Hematopoietic multipotent progenitor cell treated with erythropoietin and hydrocortisone succinate and interleukin-3 and kit ligand, for 4 days (in vitro differentiated cells): ENCODE data around the gene CARD6.
A peak's percentile ranks its signal among the peaks of the same experiment; 100 is the strongest.
"Not testable (repeated sequence)": the region's sequence is repeated elsewhere in the genome, so short reads cannot be mapped to it uniquely, and the experiment has no call there.

Source experiments
- DNase-seq: peaks from one replicate; pipeline ENCODE4 v3.0.0-alpha.2; 2015

The CARD6 gene

DNA sequence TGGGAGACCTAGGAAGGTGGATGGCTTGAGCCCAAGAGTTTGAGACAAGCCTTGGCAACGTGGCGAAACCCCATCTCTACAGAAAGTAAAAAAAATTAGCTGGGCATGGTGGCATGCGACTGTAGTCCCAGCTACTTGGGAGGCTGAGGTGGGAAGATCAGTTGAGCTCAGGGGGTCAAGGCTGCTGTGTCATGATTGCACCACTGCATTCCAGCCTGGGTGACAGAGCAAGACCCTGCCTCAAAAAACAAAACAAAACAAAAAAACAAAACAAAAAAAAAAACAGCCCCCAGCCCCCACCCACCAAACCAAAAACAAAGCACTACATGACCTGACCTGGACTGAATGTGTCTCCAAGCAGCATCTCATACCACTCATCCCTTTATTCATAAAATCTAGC is 34.8 kb downstream of the CARD6 start:
- no peak for DNase-seq

DNA sequence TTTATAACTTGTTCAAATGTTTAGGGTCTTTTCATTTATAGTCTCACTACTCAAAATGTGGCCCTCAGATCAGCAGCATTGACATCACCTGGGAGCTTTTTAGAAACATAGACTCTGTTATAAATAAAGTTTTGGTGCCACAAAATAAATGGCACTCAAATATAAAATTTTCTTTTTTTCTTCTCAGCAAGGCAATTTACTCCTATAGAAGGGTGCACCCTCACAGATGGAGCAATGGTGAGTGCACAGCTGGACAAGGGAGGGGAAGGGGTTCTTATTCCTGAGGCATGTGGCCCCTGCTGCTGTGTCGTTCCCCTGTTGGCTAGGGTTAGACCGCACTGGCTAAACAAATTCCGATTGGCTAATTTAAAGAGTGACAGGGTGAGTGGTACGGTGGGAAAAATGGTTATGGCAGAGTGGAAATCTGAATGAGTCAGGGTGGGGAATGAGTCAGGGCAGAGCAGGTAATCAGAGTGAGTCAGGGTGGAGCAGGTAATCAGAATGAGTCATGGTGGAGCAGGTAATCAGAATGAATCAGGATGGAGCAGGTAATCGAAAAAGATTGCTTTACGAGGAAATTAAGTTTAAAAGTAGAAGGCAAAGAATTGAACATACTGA is 36.3 kb downstream of the CARD6 start:
- no peak for DNase-seq

DNA sequence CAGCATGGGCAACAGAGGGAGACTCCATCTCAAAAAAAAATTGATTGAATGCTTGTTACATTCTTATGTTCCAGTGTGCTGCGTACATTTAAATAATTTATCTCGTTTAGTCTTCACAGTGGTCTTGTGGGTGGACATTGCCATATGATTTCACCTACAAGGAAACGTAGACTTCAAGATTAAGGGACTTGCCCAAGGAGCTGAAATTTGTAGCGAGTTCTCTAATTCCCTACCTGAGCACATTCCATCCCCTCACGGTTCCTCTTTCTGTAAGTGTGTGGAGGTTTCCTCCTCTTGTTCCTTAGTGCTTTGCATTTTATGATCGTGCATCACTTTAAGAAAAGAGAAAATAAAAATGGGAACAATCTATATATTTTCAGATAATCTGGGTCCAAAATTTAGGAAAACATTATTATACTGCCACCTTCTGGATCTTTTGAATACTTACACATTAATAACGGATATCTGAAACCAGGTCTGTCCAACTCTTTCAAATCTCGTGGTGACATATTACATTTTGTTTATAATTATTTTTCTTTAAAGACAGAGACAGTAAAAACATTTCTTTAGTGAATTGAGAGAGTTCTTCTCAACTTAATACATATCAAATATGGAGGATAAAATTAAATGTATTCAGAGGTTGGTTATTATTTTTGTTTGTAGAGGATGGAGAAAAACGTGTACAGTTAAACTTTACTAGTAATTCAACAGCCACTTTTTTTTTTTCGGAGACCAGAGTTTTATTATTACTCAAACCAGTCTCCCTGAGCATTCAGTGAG is 38.2 kb downstream of the CARD6 start:
- DNase-seq: peak; percentile 68

DNA sequence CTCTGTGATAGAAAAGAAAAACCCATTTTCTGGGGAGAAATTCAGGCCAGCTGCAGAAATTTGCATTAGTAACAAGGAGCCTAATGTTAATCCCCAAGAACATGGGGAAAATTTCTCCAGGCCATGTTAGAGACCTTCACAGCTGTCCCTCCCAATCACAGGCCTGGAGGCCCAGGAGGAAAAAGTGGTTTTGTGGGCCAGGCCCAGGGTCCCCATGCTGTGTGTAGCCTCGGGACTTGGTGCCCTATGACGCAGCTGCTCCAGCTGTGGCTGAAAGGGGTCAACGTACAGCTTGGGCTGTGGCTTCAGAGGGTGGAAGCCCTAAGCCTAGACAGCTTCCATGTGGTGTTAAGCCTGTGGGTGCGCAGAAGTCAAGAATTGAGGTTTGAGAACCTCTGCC is 41.1 kb downstream of the CARD6 start:
- no peak for DNase-seq

DNA sequence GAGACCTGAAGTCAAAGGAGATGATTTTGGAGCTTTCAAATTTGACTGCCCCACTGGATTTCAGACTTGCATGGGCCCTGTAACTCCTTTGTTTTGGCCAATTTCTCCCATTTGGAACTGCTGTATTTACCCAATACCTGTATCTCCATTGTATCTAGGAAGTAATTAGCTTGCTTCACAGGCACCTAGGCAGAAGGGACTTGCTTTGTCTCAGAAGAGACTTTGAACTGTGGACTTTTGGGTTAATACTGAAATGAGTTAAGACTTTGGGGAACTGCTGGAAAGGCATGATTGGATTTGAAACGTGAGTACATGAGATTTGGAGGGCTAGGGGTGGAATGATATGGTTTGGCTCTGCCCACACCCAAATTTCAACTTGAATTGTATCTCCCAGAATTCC is 41.9 kb downstream of the CARD6 start:
- DNase-seq: not testable (repeated sequence)

DNA sequence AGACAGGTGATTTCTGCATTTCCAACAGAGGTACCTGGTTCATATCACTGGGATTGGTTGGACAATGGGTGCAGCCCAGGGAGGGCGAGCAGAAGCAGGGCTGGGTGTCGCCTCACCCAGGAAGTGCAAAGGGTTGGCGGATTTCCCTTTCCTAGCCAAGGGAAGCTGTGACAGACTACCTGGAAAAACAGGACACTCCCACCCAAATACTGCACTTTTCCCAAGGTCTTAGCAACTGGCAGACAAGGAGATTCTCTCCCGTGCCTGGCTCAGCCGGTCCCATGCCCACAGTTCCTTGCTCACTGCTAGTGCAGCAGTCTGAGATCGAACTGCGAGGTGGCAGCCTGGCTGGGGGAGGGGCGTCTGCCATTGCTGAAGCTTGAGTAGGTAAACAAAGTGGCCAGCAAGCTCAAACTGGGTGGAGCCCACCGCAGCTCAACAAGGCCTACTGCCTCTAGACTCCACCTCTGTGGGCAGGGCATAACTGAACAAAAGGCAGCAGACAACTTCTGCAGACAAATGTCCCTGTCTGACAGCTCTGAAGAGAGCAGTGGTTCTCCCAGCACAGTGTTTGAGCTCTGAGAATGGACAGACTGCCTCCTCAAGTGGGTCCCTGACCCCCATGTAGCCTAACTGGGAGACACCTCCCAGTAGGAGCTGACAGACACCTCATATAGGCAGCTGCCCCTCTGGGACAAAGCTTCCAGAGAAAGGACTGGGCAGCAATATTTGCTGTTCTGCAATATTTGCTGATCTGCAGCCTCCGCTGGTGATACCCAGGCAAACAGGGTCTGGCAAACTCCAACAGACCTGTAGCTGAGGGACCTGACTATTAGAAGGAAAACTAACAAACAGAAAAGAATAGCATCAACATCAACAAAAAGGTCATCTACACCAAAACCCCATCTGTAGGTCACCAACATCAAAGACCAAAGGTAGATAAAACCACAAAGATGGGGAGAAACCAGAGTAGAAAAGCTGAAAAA is 54.6 kb downstream of the CARD6 start:
- not testable (repeated sequence) for DNase-seq

DNA sequence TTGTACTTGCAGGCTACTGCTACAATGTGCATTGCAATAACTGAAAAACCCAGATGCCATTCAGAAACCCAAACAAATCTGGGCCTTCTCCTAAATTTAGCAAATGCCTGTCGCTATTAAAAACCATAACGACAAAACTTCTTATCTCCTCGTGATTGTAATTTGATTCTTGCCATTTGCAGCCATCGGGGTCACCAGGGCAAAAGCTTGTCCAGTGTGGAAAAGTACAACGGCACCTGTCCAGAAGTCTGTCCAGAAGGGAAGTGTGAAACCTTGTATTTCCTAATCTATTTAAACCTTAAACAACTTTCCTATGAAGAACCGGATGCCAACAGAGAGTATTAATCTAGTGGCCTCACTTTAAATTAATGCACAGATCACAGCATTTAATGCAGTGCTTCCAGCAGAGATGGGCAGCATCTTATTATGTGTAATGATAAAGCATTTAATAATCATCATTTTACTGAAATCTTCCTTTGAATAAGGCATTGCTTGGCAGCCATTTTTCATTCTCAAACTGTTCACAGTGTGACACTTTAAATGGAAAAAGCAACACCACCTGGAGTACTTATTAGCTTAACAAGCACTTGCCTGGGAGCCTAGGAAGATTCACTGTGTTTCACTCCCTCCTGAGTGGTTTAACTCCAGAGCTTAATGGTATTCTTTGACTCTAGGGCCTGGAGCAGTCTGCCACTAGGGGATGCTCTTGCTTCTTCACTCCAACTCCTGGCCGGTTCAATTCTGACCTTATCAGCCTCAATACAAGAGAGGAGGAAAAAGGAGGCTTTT is 63.2 kb downstream of the CARD6 start:
- DNase-seq: peak; percentile 83

DNA sequence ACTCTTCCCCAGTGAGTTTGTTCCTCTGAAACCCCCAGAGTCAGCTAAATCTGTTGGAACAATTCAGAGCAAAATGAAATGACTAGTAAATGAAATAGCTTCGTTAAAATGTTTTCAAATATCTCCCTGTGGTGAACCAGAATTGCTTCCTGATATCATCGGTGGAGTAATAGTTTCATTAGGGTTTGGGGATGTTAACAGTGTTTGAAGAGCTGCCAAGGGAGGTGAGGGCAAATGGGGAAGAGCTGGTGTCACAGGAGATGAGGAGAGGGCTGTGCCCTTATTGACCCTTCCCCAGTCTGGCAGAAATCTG is 63.8 kb downstream of the CARD6 start:
- DNase-seq: no peak

DNA sequence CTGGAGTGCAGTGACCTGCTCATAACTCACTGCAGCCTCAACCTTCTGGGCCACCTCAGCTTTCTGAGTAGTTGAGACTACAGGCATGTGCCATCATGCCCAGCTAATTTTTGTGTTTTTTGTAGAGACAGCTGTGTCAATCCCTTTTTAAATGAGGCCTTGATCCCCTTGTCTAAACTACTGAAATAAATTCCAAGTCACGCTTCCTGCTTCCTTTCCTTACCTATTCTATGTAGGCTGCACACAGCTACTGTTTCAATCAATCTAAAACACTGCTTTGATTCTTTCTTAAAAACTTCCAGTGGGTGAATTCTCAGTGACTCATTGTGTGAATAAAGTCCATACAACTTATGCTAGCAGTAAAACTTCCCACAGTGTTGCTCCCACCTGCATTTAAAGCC is 65.2 kb downstream of the CARD6 start:
- DNase-seq: no peak

DNA sequence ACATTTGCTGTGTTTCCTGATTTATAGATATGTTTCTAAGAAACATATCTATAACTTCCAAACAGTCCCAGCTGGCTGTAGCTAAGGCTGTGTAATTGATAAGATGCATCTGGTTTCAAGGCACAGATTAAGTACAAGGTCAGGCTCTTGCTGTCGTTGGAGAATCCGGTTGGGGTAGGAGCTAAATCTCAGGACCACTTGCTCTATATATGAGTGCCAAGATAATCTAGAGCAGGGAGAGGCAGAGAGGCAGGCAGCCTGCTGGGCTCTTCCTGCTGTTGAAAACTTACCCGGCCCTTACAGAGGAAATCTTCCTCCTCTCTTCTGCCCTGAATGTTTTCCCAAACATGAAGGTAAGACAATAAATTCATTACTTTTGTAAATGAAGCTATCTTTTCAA is 68.1 kb downstream of the CARD6 start, which contains the start of gene C7:
Gene C7, plus strand, starts transcription at position 234 of the 400 bp plus-strand sequence. Its CDS starts 114 bp downstream, at position 348.
- peak; percentile 20 for DNase-seq

DNA sequence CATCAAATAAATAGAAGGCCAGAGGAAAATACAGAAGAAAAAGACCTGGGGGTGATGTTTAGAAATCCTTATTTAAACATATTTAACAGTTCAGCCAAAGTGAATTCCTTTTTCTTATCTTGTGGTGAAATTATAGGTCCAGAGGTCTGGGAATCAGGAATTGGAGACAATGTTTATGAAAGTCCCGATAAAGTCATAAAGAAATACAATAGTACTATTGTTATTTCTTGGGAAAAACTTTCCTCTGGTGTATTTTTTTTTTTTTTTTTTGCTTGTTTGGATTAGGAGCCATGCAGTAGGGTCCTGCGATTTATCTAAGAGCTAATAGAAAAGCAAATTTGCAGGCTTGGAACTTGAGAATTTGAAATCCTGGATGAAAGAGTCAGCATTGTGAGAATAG is 68.6 kb downstream of the CARD6 start:
- no peak for DNase-seq
